ENCODE measurements around the gene NPEPL1.

DNA sequence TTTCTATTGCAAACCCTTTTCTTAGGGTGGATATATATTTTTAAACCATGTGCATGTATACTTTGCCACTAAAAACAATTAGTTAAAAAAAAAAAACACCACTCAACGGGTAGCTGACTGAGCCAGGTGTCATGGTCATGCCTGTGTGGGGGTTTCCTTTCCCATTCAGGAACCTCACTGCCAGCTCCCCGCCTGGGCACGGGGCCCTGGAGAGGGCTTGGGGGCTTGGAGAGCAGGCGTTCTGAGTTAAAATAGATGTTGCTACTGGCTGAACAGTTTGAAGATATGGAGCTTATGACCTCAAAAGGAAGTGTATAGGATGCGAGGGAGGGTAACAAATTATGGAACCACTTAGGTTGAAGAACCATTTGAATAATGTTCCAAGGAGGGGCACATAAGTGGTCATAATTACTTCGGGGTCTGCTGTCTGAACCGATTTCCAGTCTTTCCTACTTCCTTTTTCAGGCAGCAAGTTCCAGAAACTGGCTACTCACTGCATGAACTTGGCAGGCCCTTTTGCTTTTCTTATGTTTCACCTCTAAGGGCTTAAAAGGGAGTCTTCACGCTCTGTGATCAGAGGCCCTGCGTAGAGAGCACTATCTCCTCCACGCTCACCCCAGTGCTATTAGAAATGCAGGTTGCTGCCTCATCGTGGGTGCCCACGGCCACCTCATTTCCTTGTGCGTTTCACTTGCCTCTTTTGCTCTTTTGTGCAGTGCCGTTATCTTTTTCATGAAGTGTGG lies 31.6 kb upstream of the NPEPL1 start:
- TF ChIP-seq SIN3A (IDR thresholded peaks at IDR 0.05; ENCODE audit: borderline replicate concordance, insufficient read depth, low read length) (no peak), POLR2AphosphoS5 (IDR thresholded peaks at IDR 0.05; ENCODE audit: low read depth, low read length) (no peak), TAF1 (IDR thresholded peaks at IDR 0.05; ENCODE audit: borderline replicate concordance, insufficient read depth, low read length) (no peak), FOXP2 (optimal IDR thresholded peaks at IDR 0.05; ENCODE audit: borderline replicate concordance, extremely low read depth, extremely low read length, insufficient read depth) (no peak)
- TF ChIP-seq, protein P1, sequence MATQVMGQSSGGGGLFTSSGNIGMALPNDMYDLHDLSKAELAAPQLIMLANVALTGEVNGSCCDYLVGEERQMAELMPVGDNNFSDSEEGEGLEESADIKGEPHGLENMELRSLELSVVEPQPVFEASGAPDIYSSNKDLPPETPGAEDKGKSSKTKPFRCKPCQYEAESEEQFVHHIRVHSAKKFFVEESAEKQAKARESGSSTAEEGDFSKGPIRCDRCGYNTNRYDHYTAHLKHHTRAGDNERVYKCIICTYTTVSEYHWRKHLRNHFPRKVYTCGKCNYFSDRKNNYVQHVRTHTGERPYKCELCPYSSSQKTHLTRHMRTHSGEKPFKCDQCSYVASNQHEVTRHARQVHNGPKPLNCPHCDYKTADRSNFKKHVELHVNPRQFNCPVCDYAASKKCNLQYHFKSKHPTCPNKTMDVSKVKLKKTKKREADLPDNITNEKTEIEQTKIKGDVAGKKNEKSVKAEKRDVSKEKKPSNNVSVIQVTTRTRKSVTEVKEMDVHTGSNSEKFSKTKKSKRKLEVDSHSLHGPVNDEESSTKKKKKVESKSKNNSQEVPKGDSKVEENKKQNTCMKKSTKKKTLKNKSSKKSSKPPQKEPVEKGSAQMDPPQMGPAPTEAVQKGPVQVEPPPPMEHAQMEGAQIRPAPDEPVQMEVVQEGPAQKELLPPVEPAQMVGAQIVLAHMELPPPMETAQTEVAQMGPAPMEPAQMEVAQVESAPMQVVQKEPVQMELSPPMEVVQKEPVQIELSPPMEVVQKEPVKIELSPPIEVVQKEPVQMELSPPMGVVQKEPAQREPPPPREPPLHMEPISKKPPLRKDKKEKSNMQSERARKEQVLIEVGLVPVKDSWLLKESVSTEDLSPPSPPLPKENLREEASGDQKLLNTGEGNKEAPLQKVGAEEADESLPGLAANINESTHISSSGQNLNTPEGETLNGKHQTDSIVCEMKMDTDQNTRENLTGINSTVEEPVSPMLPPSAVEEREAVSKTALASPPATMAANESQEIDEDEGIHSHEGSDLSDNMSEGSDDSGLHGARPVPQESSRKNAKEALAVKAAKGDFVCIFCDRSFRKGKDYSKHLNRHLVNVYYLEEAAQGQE (IDR thresholded peaks at IDR 0.05; ENCODE audit: insufficient read depth in 1 of 2, low read depth in 2 of 2, low read length in 2 of 2), result no peak

Data from PFSK-1 (cell line).